ENCODE data around the gene GARS1.

The GARS1 gene, protein sequence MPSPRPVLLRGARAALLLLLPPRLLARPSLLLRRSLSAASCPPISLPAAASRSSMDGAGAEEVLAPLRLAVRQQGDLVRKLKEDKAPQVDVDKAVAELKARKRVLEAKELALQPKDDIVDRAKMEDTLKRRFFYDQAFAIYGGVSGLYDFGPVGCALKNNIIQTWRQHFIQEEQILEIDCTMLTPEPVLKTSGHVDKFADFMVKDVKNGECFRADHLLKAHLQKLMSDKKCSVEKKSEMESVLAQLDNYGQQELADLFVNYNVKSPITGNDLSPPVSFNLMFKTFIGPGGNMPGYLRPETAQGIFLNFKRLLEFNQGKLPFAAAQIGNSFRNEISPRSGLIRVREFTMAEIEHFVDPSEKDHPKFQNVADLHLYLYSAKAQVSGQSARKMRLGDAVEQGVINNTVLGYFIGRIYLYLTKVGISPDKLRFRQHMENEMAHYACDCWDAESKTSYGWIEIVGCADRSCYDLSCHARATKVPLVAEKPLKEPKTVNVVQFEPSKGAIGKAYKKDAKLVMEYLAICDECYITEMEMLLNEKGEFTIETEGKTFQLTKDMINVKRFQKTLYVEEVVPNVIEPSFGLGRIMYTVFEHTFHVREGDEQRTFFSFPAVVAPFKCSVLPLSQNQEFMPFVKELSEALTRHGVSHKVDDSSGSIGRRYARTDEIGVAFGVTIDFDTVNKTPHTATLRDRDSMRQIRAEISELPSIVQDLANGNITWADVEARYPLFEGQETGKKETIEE

GRCh38 chr7:30594540-30595435 is at the start of gene GARS1:
Gene GARS1, plus strand, starts transcription at chr7:30594878. Its CDS starts 44 bp downstream, at chr7:30594922.
- peak within 1 kb of the TSS; percentile 78 for H3K27ac ChIP-seq (ENCODE audit: low read depth, low read length)

DNA sequence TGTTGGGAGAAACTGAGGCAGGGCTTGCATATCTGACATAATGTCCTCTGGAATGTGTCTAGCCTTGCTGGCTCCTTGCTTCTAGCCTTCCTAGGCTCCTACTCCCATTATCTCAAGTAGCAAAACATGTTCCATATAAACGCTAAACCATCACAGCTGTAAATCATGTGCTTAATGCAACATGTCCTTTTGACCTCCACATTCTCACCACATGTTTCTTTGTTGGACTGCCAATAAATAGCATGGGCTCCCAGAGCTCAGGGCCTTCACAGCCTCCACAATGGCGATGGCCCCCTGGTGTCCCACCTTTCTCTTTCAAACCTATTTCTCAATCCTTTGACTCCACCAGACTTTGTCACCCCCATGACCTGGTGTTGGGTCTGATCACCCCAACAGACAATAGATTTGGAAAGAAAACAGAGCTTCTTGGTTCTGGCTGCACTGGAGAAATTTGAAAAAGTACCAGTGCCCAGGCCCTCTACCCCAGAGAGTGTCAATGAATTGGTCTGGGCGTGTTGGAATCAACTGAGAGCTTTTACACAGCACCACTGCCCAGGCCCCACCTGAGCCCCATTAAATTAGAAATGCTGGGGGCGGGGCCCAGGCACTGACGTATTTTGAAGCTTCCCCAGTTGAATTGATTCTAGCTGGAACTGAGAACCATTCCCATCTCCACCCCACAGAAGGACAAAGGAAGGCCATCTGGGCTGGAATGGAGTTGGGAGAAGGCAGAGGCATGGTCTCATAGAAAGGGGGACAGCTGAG is 48.7 kb upstream of the GARS1 start:
- no peak overlapping the region for H2AFZ ChIP-seq (ENCODE audit: low read length, unreplicated experiment)
- no peaks in the 10 kb centered on the region for H3K36me3 ChIP-seq (ENCODE audit: insufficient read depth, low read length)
- H3K4me1 ChIP-seq (ENCODE audit: control insufficient read depth, insufficient read depth, low read length, unreplicated experiment) = peaks cover 14% of the 10 kb centered on the region
- no peak overlapping the region for H3K27ac ChIP-seq (ENCODE audit: low read depth, low read length)
- H3K79me2 ChIP-seq (ENCODE audit: control insufficient read depth, insufficient read depth, low read length, unreplicated experiment) = no peaks in the 10 kb centered on the region
- H3K4me3 ChIP-seq (ENCODE audit: low read depth, low read length) = no peak overlapping the region
- no peaks in the 10 kb centered on the region for H3K27me3 ChIP-seq (ENCODE audit: insufficient read depth, low read length)

More at GRCh38 chr7:30594540-30595435, at the start of gene GARS1:
- peaks cover 15% of the 10 kb centered on the region for H3K4me1 ChIP-seq (ENCODE audit: control insufficient read depth, insufficient read depth, low read length, unreplicated experiment)
- H2AFZ ChIP-seq (ENCODE audit: low read length, unreplicated experiment) = peak within 1 kb of the TSS; percentile 90
- H3K4me3 ChIP-seq (ENCODE audit: low read depth, low read length) = peak within 1 kb of the TSS; percentile 94
- H3K36me3 ChIP-seq (ENCODE audit: insufficient read depth, low read length) = peaks cover 11% of the 10 kb centered on the region
- peaks cover 86% of the 10 kb centered on the region for H3K79me2 ChIP-seq (ENCODE audit: control insufficient read depth, insufficient read depth, low read length, unreplicated experiment)
- no peaks in the 10 kb centered on the region for H3K27me3 ChIP-seq (ENCODE audit: insufficient read depth, low read length)

DNA sequence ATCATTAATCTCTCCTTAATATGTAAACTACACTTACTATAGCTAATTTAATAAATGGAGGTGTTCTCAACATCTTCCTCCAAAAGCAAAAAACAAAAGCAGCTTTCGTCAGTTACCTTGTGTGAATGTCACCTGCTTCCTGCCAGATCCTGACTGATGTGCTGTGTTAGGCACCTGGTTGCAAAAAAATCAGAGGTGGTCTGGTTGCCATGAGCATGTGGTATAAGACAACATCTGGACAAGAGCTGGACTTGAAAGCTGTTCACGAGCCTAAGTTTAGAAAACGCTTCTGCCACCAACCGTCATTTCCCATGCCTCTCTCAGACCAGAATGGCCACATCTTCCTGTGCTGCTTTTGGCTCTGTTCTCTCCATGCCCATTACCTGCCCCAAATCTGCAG is 48.1 kb upstream of the GARS1 start:
- Histone ChIP-seq H3K79me2 (ENCODE audit: control insufficient read depth, insufficient read depth, low read length, unreplicated experiment) (no peaks in the 10 kb centered on the region), H2AFZ (ENCODE audit: low read length, unreplicated experiment) (no peak overlapping the region), H3K27me3 (ENCODE audit: insufficient read depth, low read length) (no peaks in the 10 kb centered on the region), H3K36me3 (ENCODE audit: insufficient read depth, low read length) (no peaks in the 10 kb centered on the region), H3K4me3 (ENCODE audit: low read depth, low read length) (no peak overlapping the region), H3K4me1 (ENCODE audit: control insufficient read depth, insufficient read depth, low read length, unreplicated experiment) (peaks cover 21% of the 10 kb centered on the region), H3K27ac (ENCODE audit: low read depth, low read length) (no peak overlapping the region)

GRCh38 chr7:30548845-30549244 is 45.8 kb upstream of the GARS1 start:
- Histone ChIP-seq H3K27ac (ENCODE audit: low read depth, low read length) (no peak overlapping the region), H3K27me3 (ENCODE audit: insufficient read depth, low read length) (no peaks in the 10 kb centered on the region), H2AFZ (ENCODE audit: low read length, unreplicated experiment) (no peak overlapping the region), H3K36me3 (ENCODE audit: insufficient read depth, low read length) (no peaks in the 10 kb centered on the region), H3K79me2 (ENCODE audit: control insufficient read depth, insufficient read depth, low read length, unreplicated experiment) (no peaks in the 10 kb centered on the region), H3K4me1 (ENCODE audit: control insufficient read depth, insufficient read depth, low read length, unreplicated experiment) (peaks cover 21% of the 10 kb centered on the region), H3K4me3 (ENCODE audit: low read depth, low read length) (no peak overlapping the region)

GRCh38 chr7:30549931-30550493 is 44.7 kb upstream of the GARS1 start:
- Histone ChIP-seq H3K36me3 (ENCODE audit: insufficient read depth, low read length) (no peaks in the 10 kb centered on the region), H3K4me1 (ENCODE audit: control insufficient read depth, insufficient read depth, low read length, unreplicated experiment) (peaks cover 21% of the 10 kb centered on the region), H2AFZ (ENCODE audit: low read length, unreplicated experiment) (no peak overlapping the region), H3K27ac (ENCODE audit: low read depth, low read length) (peak overlapping the region; percentile 49; the same call in 1 of the 2 replicates), H3K4me3 (ENCODE audit: low read depth, low read length) (no peak overlapping the region), H3K79me2 (ENCODE audit: control insufficient read depth, insufficient read depth, low read length, unreplicated experiment) (no peaks in the 10 kb centered on the region), H3K27me3 (ENCODE audit: insufficient read depth, low read length) (no peaks in the 10 kb centered on the region)

DNA sequence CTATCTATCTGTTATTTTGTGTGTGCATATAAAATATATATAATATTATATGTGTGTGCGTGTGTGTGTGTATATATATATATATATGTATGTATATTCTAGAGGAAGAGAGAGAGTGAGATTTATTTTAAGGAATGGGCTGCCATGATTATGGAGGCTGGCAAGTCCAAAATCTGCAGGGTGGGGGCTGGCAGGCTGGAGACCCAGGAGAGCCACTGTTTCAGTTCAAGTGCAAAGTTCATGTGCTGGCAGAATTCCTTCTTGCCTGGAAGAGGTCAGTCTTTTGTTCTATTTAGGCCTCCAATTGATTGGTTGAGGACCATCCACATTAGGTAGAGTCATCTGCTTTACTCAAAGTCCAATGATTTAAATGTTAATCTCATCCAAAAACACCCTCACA is 42.3 kb upstream of the GARS1 start:
- no peaks in the 10 kb centered on the region for H3K36me3 ChIP-seq (ENCODE audit: insufficient read depth, low read length)
- no peaks in the 10 kb centered on the region for H3K79me2 ChIP-seq (ENCODE audit: control insufficient read depth, insufficient read depth, low read length, unreplicated experiment)
- peaks cover 21% of the 10 kb centered on the region for H3K4me1 ChIP-seq (ENCODE audit: control insufficient read depth, insufficient read depth, low read length, unreplicated experiment)
- H2AFZ ChIP-seq (ENCODE audit: low read length, unreplicated experiment) = no peak overlapping the region
- H3K27me3 ChIP-seq (ENCODE audit: insufficient read depth, low read length) = no peaks in the 10 kb centered on the region
- no peak overlapping the region for H3K27ac ChIP-seq (ENCODE audit: low read depth, low read length)
- H3K4me3 ChIP-seq (ENCODE audit: low read depth, low read length) = no peak overlapping the region

DNA sequence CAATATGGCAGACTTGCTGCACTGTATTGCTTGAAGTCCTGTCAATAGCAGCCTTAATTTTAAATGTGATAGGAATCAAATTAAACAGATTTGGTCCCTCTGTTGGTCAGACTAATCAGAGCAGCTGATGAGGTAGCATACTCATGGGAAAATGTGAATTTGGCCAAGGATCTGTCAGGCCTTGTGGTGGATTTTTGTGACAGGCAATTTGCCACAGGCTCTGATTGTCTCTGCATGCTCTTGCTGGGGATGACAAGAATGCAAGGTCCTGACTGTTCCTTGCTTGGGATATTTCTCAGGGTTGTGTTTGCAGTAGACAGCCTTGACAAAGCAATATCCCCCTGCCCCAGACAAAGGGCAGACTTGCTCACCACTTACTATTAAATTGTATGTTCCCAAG is 41.5 kb upstream of the GARS1 start:
- Histone ChIP-seq H3K36me3 (ENCODE audit: insufficient read depth, low read length) (0 out of 2 replicates have a peak, but pooled peaks cover 4% of the 10 kb centered on the region), H3K27ac (ENCODE audit: low read depth, low read length) (no peak overlapping the region), H3K4me1 (ENCODE audit: control insufficient read depth, insufficient read depth, low read length, unreplicated experiment) (peaks cover 21% of the 10 kb centered on the region), H3K79me2 (ENCODE audit: control insufficient read depth, insufficient read depth, low read length, unreplicated experiment) (no peaks in the 10 kb centered on the region), H3K4me3 (ENCODE audit: low read depth, low read length) (no peak overlapping the region), H2AFZ (ENCODE audit: low read length, unreplicated experiment) (no peak overlapping the region), H3K27me3 (ENCODE audit: insufficient read depth, low read length) (no peaks in the 10 kb centered on the region)

GRCh38 chr7:30553546-30553945 is 41.1 kb upstream of the GARS1 start:
- Histone ChIP-seq H3K27ac (ENCODE audit: low read depth, low read length) (no peak overlapping the region), H3K79me2 (ENCODE audit: control insufficient read depth, insufficient read depth, low read length, unreplicated experiment) (no peaks in the 10 kb centered on the region), H3K4me3 (ENCODE audit: low read depth, low read length) (no peak overlapping the region), H3K27me3 (ENCODE audit: insufficient read depth, low read length) (no peaks in the 10 kb centered on the region), H2AFZ (ENCODE audit: low read length, unreplicated experiment) (no peak overlapping the region), H3K36me3 (ENCODE audit: insufficient read depth, low read length) (0 out of 2 replicates have a peak, but pooled peaks cover 4% of the 10 kb centered on the region), H3K4me1 (ENCODE audit: control insufficient read depth, insufficient read depth, low read length, unreplicated experiment) (peaks cover 21% of the 10 kb centered on the region)

DNA sequence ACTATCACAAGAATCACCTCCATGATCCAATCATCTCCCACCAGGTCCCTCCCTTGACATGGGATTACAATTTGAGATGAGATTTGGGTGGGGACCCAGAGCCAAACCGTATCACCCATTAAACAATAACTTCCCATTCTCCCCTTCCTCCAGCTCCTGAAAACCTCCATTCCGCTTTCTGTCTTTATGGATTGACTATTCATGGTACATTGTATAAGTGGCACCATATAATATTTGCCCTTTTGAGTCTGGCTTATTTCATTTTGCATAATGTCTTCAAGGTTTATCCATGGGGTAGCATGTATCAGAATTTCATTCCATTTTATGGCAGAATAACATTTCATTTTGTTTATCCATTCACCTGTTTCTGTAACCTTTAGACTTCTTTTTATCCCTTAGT is 39.2 kb upstream of the GARS1 start:
- Histone ChIP-seq H3K79me2 (ENCODE audit: control insufficient read depth, insufficient read depth, low read length, unreplicated experiment) (no peaks in the 10 kb centered on the region), H3K27ac (ENCODE audit: low read depth, low read length) (no peak overlapping the region), H3K36me3 (ENCODE audit: insufficient read depth, low read length) (0 out of 2 replicates have a peak, but pooled peaks cover 4% of the 10 kb centered on the region), H3K4me3 (ENCODE audit: low read depth, low read length) (no peak overlapping the region), H3K27me3 (ENCODE audit: insufficient read depth, low read length) (no peaks in the 10 kb centered on the region), H3K4me1 (ENCODE audit: control insufficient read depth, insufficient read depth, low read length, unreplicated experiment) (peaks cover 11% of the 10 kb centered on the region), H2AFZ (ENCODE audit: low read length, unreplicated experiment) (no peak overlapping the region)

All from ACC112 (cell line).